ENCODE results near the gene NRTN.

Gene NRTN

DNA sequence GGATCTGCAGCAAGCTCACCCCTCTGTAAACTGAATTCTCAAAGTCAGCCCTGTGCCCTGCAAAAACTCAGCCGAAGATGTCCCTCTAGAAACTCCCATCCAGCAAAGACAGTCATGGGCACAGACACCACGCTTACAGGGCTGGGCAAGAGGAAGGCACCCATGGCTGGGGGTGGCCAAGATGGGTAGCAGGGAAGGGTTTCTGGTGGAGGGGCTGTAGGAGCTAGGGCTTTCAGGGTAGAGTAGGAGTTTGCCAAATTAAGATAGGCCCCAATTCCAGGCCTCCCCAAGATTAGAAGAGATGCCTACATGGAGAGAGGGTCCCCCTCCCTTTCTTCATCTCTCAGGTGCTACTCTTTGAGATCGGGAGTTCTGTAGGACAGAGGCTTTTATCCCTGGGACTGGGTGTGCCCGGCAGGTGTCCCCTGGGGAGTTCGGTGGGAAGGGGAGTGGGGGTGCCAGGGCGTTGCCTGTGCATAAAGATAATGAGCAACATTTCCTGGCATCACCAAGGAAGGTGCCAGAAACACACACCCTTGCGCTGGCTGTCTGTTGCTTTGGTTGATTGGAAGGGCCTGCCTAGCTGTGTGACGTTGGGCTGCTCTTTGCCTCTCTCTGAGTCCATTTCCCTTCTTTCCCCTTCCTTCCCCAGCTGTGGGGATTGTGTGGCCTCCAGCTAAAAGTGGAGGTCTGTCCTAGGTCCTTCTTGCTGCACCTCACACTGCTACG is 9.4 kb downstream of the NRTN start:
- DNase-seq, result no peak
- no peak for TF ChIP-seq CTCF (IDR thresholded peaks at IDR 0.05; ENCODE audit: low read depth, low read length, missing control alignments)
- no peaks in the 10 kb centered on the region for H3K36me3 ChIP-seq (replicated peaks)
- in situ Hi-C loops (cut with HindIII; ENCODE audit: low pct_ligation_motif_present, low sequenced_read_pairs), result no loop called here
- H3K27me3 ChIP-seq (replicated peaks), result no peaks in the 10 kb centered on the region
- H3K27ac ChIP-seq, result no peak overlapping the region
- H3K4me3 ChIP-seq (ENCODE audit: low read depth, low read length), result no peak overlapping the region

- no peak for TF ChIP-seq CTCF (IDR thresholded peaks at IDR 0.05; ENCODE audit: low read depth, low read length, missing control alignments)
- Histone ChIP-seq H3K36me3 (replicated peaks) (no peaks in the 10 kb centered on the region), H3K27ac (no peak overlapping the region), H3K4me3 (ENCODE audit: low read depth, low read length) (no peak overlapping the region), H3K27me3 (replicated peaks) (no peaks in the 10 kb centered on the region)
- in situ Hi-C loops (cut with HindIII; ENCODE audit: low pct_ligation_motif_present, low sequenced_read_pairs), result no loop called here
- no peak for DNase-seq
These were observed 10.0 kb downstream of the NRTN start for GRCh38 chr19:5814852-5815246.

GRCh38 chr19:5817218-5817617 is 12.4 kb downstream of the NRTN start:
- Histone ChIP-seq H3K4me3 (ENCODE audit: low read depth, low read length) (no peak overlapping the region), H3K27ac (no peak overlapping the region), H3K36me3 (replicated peaks) (no peaks in the 10 kb centered on the region), H3K27me3 (replicated peaks) (no peaks in the 10 kb centered on the region)
- no peak for TF ChIP-seq CTCF (IDR thresholded peaks at IDR 0.05; ENCODE audit: low read depth, low read length, missing control alignments)
- in situ Hi-C loops (cut with HindIII; ENCODE audit: low pct_ligation_motif_present, low sequenced_read_pairs), result no loop called here
- no peak for DNase-seq

DNA sequence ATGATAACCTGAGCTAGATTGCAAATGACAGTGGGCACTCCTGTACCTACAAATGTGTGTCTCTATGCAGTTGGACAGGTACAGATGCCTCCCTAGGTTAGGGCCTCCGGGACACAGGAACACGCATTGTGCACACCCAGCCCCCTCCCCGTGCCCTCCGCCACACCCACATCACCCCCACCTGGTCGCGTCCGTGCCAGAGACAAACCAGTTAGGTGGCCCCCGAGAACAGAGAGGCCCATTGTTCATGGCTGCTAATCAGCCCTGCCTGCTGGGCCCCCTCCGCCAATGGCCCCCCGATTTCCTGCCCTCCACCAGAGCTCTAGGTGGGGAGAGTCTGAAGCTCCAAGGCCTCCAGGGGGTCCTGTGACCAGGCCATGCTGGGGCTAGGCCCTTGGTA is 13.7 kb downstream of the NRTN start:
- in situ Hi-C loops (cut with HindIII; ENCODE audit: low pct_ligation_motif_present, low sequenced_read_pairs), result no loop called here
- Histone ChIP-seq H3K36me3 (replicated peaks) (no peaks in the 10 kb centered on the region), H3K27ac (no peak overlapping the region), H3K27me3 (replicated peaks) (no peaks in the 10 kb centered on the region), H3K4me3 (ENCODE audit: low read depth, low read length) (no peak overlapping the region)
- no peak for TF ChIP-seq CTCF (IDR thresholded peaks at IDR 0.05; ENCODE audit: low read depth, low read length, missing control alignments)
- DNase-seq, result no peak

DNA sequence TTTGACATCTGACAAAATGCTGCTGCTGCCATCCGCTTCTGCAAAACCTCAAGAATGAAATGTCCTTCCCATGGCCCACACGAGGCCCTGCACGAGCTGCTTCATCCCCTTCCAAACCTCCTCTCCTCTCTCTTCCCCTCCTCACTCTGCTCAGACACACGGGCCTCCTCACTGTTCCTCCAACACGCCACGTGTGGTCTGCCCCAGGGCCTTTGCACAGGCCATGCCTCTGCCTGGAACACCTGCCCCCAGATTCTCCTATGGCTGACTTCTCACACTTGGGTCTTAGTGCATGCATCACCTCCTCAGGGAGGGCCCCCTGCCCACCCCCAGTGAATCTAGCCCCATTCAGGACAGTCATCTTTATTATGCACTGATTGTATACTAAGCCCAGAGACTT is 15.9 kb downstream of the NRTN start:
- in situ Hi-C loops (cut with HindIII; ENCODE audit: low pct_ligation_motif_present, low sequenced_read_pairs), result no loop called here
- no peak for DNase-seq
- Histone ChIP-seq H3K27me3 (replicated peaks) (no peaks in the 10 kb centered on the region), H3K36me3 (replicated peaks) (no peaks in the 10 kb centered on the region), H3K4me3 (ENCODE audit: low read depth, low read length) (no peak overlapping the region), H3K27ac (no peak overlapping the region)
- no peak for TF ChIP-seq CTCF (IDR thresholded peaks at IDR 0.05; ENCODE audit: low read depth, low read length, missing control alignments)
